ENCODE measurements around the gene PNMA6F.
A peak's percentile ranks its signal among the peaks of the same experiment; 100 is the strongest.

PNMA6F gene

GRCh38 chrX:153319295-153320046 is 2.1 kb downstream of the PNMA6F start:
- no peak for DNase-seq
- peaks cover 15 to 31% of the 10 kb centered on the region in 2 donors for H3K27me3 Mint-ChIP-seq

GRCh38 chrX:153318811-153319210 is 2.8 kb downstream of the PNMA6F start:
- H3K4me3 Mint-ChIP-seq: no peak overlapping the region
- DNase-seq (no peak), ATAC-seq (replicated peaks) (no peak)
- H3K27me3 Mint-ChIP-seq: peaks cover 15 to 24% of the 10 kb centered on the region in 2 donors
- H3K4me1 Mint-ChIP-seq: peaks cover 0 to 3% of the 10 kb centered on the region in 2 donors
- H3K36me3 Mint-ChIP-seq: no peaks in the 10 kb centered on the region
- H3K27ac Mint-ChIP-seq: no peak overlapping the region
- no peaks in the 10 kb centered on the region for H3K9me3 Mint-ChIP-seq

More at GRCh38 chrX:153319295-153320046, 2.1 kb downstream of the PNMA6F start:
- ATAC-seq (replicated peaks): no peak
- no peaks in the 10 kb centered on the region for H3K9me3 Mint-ChIP-seq
- no peak overlapping the region for H3K27ac Mint-ChIP-seq
- no peaks in the 10 kb centered on the region for H3K36me3 Mint-ChIP-seq
- H3K4me1 Mint-ChIP-seq: peaks cover 0 to 3% of the 10 kb centered on the region in 2 donors
- no peak overlapping the region for H3K4me3 Mint-ChIP-seq

GRCh38 chrX:153317996-153318722 is 3.4 kb downstream of the PNMA6F start:
- H3K27me3 Mint-ChIP-seq: peaks cover 15 to 22% of the 10 kb centered on the region in 2 donors
- no peaks in the 10 kb centered on the region for H3K9me3 Mint-ChIP-seq
- DNase-seq (no peak), ATAC-seq (replicated peaks) (no peak)
- no peak overlapping the region for H3K27ac Mint-ChIP-seq
- H3K4me3 Mint-ChIP-seq: no peak overlapping the region
- no peaks in the 10 kb centered on the region for H3K36me3 Mint-ChIP-seq
- peaks cover 0 to 3% of the 10 kb centered on the region in 2 donors for H3K4me1 Mint-ChIP-seq

- ATAC-seq (replicated peaks): no peak
- H3K27ac Mint-ChIP-seq: no peak overlapping the region
- H3K4me3 Mint-ChIP-seq: no peak overlapping the region
- H3K36me3 Mint-ChIP-seq: no peaks in the 10 kb centered on the region
- H3K9me3 Mint-ChIP-seq: no peaks in the 10 kb centered on the region
- no peak for DNase-seq
- H3K4me1 Mint-ChIP-seq: peaks cover 0 to 3% of the 10 kb centered on the region in 2 donors
- H3K27me3 Mint-ChIP-seq: peaks cover 15 to 22% of the 10 kb centered on the region in 2 donors
Observed at GRCh38 chrX:153317306-153317705, 4.3 kb downstream of the PNMA6F start.

- no peaks in the 10 kb centered on the region for H3K36me3 Mint-ChIP-seq
- H3K27ac Mint-ChIP-seq: no peak overlapping the region
- H3K4me1 Mint-ChIP-seq: no peaks in the 10 kb centered on the region
- H3K27me3 Mint-ChIP-seq: peaks cover 4 to 5% of the 10 kb centered on the region in 2 donors
- ATAC-seq (replicated peaks) (no peak), DNase-seq (no peak)
- no peaks in the 10 kb centered on the region for H3K9me3 Mint-ChIP-seq
- H3K4me3 Mint-ChIP-seq: no peak overlapping the region
Observed at GRCh38 chrX:153312842-153313241, 8.7 kb downstream of the PNMA6F start.

- no peak for ATAC-seq (replicated peaks)
- Mint-ChIP-seq H3K36me3 (no peaks in the 10 kb centered on the region), H3K27me3 (peaks cover 4 to 5% of the 10 kb centered on the region in 2 donors)
Observed at GRCh38 chrX:153312041-153312440, 9.5 kb downstream of the PNMA6F start.

GRCh38 chrX:153310901-153311300 is 10.7 kb downstream of the PNMA6F start:
- no peaks in the 10 kb centered on the region for H3K36me3 Mint-ChIP-seq
- H3K27ac Mint-ChIP-seq: no peak overlapping the region
- no peaks in the 10 kb centered on the region for H3K9me3 Mint-ChIP-seq
- peaks cover 4 to 5% of the 10 kb centered on the region in 2 donors for H3K27me3 Mint-ChIP-seq
- no peak overlapping the region for H3K4me3 Mint-ChIP-seq
- ATAC-seq (replicated peaks) (no peak), DNase-seq (no peak)
- peaks cover 0 to 1% of the 10 kb centered on the region in 2 donors for H3K4me1 Mint-ChIP-seq

More at GRCh38 chrX:153312041-153312440, 9.5 kb downstream of the PNMA6F start:
- no peaks in the 10 kb centered on the region for H3K9me3 Mint-ChIP-seq
- DNase-seq: no peak
- no peak overlapping the region for H3K4me3 Mint-ChIP-seq
- no peaks in the 10 kb centered on the region for H3K4me1 Mint-ChIP-seq
- no peak overlapping the region for H3K27ac Mint-ChIP-seq

- no peaks in the 10 kb centered on the region for H3K36me3 Mint-ChIP-seq
- ATAC-seq (replicated peaks): no peak
- no peak overlapping the region for H3K27ac Mint-ChIP-seq
- H3K4me3 Mint-ChIP-seq: no peak overlapping the region
- DNase-seq: no peak
- H3K27me3 Mint-ChIP-seq: peaks cover 22 to 26% of the 10 kb centered on the region in 2 donors
- H3K4me1 Mint-ChIP-seq: peaks cover 2 to 26% of the 10 kb centered on the region in 2 donors
- no peaks in the 10 kb centered on the region for H3K9me3 Mint-ChIP-seq
Observed at GRCh38 chrX:153307276-153308178, 14.0 kb downstream of the PNMA6F start.

GRCh38 chrX:153306527-153307115 is 14.9 kb downstream of the PNMA6F start:
- H3K36me3 Mint-ChIP-seq: no peaks in the 10 kb centered on the region
- DNase-seq (no peak), ATAC-seq (replicated peaks) (no peak)
- H3K9me3 Mint-ChIP-seq: no peaks in the 10 kb centered on the region
- no peak overlapping the region for H3K27ac Mint-ChIP-seq
- H3K4me1 Mint-ChIP-seq: peaks cover 2 to 26% of the 10 kb centered on the region in 2 donors
- H3K4me3 Mint-ChIP-seq: no peak overlapping the region
- H3K27me3 Mint-ChIP-seq: peaks cover 22 to 26% of the 10 kb centered on the region in 2 donors

- Mint-ChIP-seq H3K4me1 (peaks cover 2 to 26% of the 10 kb centered on the region in 2 donors), H3K9me3 (peaks cover 0 to 1% of the 10 kb centered on the region in 2 donors), H3K27me3 (peaks cover 20 to 23% of the 10 kb centered on the region in 2 donors), H3K36me3 (no peaks in the 10 kb centered on the region), H3K4me3 (no peak overlapping the region), H3K27ac (no peak overlapping the region)
- no peak for ATAC-seq (replicated peaks)
- no peak for DNase-seq
Observed at GRCh38 chrX:153305972-153306371, 15.6 kb downstream of the PNMA6F start.

GRCh38 chrX:153304988-153305736 is 16.4 kb downstream of the PNMA6F start:
- ATAC-seq (replicated peaks) (peak; percentile 68 to 69), DNase-seq (no peak)
- Mint-ChIP-seq H3K27me3 (peaks cover 17 to 21% of the 10 kb centered on the region in 2 donors), H3K9me3 (peaks cover 0 to 1% of the 10 kb centered on the region in 2 donors), H3K4me1 (peaks cover 2 to 26% of the 10 kb centered on the region in 2 donors), H3K27ac (no peak overlapping the region), H3K36me3 (no peaks in the 10 kb centered on the region), H3K4me3 (no peak overlapping the region)

- Mint-ChIP-seq H3K36me3 (no peaks in the 10 kb centered on the region), H3K4me1 (peaks cover 2 to 26% of the 10 kb centered on the region in 2 donors), H3K27ac (no peak overlapping the region), H3K27me3 (peaks cover 21% of the 10 kb centered on the region in 2 donors), H3K9me3 (peaks cover 1 to 3% of the 10 kb centered on the region in 2 donors), H3K4me3 (no peak overlapping the region)
- DNase-seq (no peak), ATAC-seq (replicated peaks) (no peak)
Observed at GRCh38 chrX:153303276-153304262, 18.0 kb downstream of the PNMA6F start.

All from stimulated activated naive B cell treated with anti-CD40 and anti-IgM and Interleukin-4, amounts not matched to agents 10 μg/mL and 1 μg/mL and 100 μg/mL, for 72 hours (primary cell).